HG03175 (cell line): ENCODE data around the gene ANKRD55.
"Not testable (repeated sequence)": the region's sequence is repeated elsewhere in the genome, so short reads cannot be mapped to it uniquely, and the experiment has no call there.

Experiments used
- ATAC-seq: cut with Tn5 transposase; IDR thresholded peaks from one replicate; pipeline ENCODE4 v1.9.1; 2021; ENCODE audit warnings: mild to moderate bottlenecking, moderate library complexity; ENCODE audit not compliant: unreplicated experiment

ANKRD55 gene

DNA sequence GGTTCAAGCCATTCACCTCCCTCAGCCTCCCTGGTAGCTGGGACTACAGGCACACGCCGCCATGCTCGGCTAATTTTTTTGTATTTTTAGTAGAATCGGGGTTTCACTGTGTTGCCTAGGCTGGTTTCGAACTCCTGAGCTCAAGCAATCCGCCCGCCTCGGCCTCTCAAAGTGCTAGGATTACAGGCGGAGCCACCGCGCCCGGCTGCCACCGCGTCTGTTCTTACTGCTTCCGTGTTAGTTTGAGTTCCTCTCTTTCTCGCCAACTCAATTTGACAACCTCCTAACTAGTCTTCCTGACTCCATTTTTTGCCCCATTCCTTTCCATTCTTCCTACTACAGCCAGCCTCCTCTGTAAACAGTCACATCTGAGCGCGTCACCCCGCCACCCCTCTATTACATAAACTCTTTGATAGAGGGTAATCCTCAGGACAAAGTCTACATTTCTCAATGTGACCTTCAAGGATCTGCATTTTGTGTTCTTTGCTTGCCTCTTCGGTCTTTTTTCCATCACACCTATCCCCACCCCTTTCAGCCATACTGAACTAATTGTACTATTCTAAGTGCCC, 149.8 kb downstream of the ANKRD55 start:
- no peak for ATAC-seq

GRCh38 chr5:56081053-56081642, 152.0 kb downstream of the ANKRD55 start:
- ATAC-seq: peak; percentile 37

- peak; percentile 85 for ATAC-seq
Observed at GRCh38 chr5:56080375-56081052, 152.6 kb downstream of the ANKRD55 start.

DNA sequence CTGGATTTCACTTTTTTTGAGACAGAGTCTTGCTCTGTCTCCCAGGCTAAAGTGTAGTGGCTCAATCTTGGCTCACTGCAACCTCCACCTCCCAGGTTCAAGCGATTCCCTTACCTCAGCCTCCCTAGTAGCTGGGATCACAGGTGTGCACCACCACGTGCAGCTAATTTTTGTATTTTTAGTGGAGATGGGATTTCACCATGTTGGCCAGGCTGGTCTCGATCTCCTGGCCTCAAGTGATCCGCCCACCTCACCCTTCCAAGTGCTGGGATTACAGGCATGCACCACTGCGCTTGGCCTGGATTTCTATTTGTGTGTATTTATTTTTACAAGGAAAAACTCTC, 154.0 kb downstream of the ANKRD55 start:
- not testable (repeated sequence) for ATAC-seq

- ATAC-seq: no peak
Observed at GRCh38 chr5:56078278-56079156, 154.6 kb downstream of the ANKRD55 start.

GRCh38 chr5:56077796-56078233, 155.3 kb downstream of the ANKRD55 start:
- ATAC-seq: no peak

- no peak for ATAC-seq
Observed at GRCh38 chr5:56076486-56076885, 156.6 kb downstream of the ANKRD55 start.

- ATAC-seq: no peak
Observed at GRCh38 chr5:56075361-56075760, 157.8 kb downstream of the ANKRD55 start.

DNA sequence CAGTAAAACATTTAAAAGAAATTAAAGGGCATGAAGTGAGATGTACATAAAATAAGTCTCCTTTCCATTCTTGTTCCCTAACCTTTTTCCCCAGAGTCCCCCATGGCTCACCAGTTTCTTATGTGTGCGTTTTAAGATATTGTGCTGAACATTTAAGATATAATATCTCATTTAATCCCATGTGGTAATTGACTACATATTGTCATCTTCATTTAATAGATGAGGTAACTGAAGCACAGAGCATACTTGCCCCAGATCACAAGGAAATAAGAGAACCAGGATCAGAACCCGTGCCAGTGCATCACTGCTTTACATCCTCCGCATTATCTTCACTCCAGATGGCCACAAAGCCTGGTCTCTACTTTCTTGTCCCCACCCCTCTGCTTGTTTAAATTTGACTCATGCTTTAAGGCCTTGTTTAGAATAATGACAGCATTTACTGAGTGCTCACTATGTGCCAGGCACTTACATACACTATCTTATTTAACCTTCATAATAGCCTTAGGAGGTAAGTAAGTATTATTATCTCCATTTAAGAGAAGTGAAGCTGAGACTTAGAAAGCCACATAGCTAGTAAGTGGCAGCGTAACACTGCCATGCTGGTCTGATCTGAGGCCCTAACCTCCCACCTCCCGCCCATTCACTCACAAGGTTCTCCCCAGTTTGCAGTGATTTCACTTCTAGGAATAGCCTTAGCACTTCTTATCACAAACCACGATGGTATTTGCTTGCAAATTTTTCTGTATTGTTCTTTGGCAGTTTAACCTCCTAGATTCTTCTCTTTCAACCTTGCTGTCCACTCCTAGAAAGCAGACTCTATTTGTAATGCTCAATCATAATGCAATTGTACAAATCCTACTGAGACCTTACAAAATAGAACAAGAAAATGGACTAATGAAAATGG, 160.0 kb downstream of the ANKRD55 start:
- no peak for ATAC-seq

GRCh38 chr5:56071470-56071869, 161.7 kb downstream of the ANKRD55 start:
- ATAC-seq: no peak

DNA sequence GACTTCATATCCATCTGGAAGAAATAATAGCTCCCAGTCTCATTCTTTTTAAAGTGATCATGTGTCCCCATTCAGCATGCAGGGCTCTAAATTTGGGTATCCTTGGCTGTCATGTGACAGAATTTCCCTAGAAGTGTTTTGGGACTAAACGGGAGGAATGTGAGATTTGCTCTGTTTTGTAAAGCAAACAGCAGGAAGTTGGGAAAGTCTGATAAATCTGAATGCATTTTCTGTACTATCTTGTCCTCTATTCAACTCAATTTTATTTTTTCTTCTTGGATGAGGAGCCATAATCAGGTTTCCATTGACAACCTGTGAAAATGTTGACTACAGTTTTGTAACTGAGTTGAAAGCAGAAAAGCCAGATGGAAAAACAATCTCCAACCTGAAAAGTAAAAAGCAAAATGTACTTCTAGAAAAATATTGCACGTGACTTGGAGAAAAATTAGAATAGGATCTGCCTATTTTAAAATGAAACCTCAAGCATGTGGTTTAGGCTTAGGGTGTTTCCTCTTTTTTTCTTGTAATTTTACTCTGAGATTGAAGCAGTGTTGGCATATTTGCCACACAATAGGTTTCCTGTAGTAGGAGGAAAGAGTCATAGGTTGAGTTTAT, 162.2 kb downstream of the ANKRD55 start:
- no peak for ATAC-seq

- ATAC-seq: no peak
Observed at GRCh38 chr5:56069652-56070226, 163.4 kb downstream of the ANKRD55 start.

- ATAC-seq: no peak
Observed at GRCh38 chr5:56066931-56067450, 166.1 kb downstream of the ANKRD55 start.

DNA sequence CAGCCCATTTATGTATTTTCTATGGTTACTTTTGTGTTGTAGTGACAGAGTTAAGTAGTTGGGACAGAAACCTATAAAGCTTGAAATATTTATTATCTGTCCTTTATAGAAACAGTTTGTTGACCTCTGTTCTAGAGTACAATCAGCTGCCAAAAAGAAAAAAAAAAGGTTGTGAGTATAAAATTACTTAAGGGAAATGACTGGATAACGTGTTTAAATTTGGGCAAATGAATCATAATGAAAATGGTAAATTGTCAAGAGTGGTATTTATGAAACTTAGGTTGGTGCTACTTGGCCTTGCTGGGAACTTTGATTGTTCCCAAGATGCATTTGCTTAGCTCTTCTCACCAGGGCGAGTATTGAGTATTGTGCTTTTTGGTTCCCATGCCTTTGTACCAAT, 168.1 kb downstream of the ANKRD55 start:
- ATAC-seq: peak; percentile 59

DNA sequence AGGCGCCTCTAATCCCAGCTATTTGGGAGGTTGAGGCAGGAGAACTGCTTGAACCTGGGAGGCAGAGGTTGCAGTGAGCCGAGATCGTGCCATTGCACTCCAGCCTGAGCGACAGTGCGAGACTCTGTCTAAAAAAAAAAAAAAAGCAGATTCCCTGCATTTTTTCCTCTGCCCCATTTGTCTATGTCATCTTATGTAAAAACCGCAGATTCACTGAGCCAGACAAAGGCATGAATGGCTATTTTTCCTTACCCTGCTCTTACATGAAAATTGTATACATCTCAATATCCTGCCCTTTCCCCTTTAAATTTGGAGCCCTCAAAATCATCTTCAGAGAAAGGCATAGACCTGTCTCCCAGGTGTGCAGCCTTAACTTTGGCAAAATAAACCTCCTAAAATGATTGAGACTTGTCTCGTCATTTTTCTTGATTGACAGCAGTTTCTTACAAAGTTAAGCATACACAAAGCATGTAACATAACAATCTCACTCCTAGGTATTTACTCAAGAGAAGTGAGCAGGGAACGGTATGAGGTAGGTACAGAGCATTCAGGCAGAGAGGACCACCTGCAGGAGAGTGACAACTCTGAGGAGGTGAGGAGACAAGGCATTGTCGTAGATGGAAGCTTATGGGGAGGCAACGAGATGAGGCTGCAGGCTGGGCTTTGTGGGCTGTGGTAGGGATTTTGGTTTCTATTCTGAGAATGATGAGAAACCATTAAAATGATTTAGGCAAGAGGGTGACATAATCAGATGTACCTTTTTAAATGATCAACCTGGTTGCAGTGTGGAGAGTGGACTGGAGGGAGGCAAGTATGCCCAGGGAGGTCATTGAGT, 172.6 kb downstream of the ANKRD55 start:
- ATAC-seq: peak; percentile 26

- no peak for ATAC-seq
Observed at GRCh38 chr5:56059854-56060253, 173.3 kb downstream of the ANKRD55 start.

GRCh38 chr5:56056875-56057274, 176.3 kb downstream of the ANKRD55 start:
- peak; percentile 86 for ATAC-seq

DNA sequence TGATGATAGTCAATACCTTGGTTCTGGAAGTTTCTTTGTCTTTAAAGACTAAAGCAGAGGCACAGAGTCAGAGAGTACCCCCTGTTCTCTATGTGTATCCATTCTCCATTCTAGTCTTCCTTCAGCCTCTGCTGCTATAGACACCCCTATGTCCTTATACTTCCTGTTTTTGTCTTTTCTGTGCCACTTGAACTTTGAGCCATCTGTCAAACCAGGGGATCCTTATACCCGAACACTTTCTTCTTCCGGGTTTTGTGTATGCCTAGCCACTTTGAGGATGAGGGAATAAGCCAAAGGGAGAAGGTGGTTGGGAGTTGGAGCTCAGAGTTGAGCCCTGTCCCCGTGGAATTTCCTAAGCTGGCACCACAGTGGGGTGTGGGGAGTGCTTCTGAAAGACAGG, 177.3 kb downstream of the ANKRD55 start:
- ATAC-seq: no peak

DNA sequence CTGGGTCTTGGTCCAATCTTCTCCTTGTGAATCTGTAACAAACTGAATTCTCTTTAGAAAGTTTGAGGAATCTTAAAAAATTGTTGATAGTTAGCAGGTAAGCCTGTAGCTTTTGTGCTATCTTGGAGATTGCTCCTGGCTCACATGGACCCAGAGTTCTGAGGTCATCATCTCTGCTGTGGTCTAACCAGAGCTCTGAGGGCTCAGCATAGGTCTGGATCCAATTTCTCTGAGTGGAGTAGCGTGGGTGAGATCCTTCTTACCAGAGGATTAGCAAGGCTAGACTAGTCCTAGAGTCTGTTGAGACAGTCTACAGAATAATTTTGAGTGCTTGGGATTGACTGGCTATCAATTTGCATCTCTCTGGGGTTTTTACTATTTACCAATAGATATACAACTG, 177.8 kb downstream of the ANKRD55 start:
- ATAC-seq: no peak
